NCI-H1417 treated with DMSO at 0.1 percent for 48 hours (cell line): ENCODE results near the gene ELMO1.
A peak's percentile ranks its signal among the peaks of the same experiment; 100 is the strongest.

Experiments
- DNase-seq: peaks from one replicate; lab custom pipeline; 2025; lab: John Stamatoyannopoulos, UW

Gene ELMO1

DNA sequence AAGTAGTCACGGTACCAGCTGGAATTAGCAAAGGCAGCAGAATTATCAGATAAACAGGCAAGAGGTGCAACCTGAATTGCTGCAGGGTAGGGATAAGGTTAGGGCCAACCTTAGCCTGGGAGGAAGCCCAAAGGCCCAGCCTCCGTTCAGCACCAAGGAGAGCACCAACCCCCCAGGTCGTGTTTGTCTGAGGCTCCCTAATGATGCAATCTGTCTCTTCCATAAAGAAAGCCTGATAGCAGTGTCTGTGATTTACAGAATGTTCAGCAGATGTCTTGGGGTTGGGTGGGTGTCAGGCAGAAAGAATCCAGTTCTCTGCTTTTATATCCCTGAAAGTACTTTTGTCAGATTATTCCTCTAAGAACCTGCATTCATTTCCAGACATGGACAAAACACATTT is 396.0 kb downstream of the ELMO1 start:
- no peak for DNase-seq

DNA sequence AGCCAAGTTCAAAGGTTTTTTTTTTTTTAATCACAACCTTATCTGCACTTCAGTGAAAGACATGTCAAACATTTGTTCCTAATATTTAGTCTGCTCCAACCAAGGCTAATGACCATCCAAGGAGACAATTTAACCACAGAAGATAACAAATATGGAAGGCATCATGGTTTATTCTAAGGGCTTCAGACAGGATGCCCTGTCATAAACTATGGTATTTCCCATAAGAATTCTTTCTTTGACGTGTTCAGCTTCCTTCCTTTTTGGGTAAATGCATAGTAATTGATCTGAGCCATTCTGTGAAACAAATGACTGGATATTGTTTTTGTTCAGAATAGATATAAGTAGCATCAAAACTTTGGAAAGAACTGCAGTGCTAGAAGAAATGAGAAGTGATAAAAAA is 397.9 kb downstream of the ELMO1 start:
- no peak for DNase-seq

DNA sequence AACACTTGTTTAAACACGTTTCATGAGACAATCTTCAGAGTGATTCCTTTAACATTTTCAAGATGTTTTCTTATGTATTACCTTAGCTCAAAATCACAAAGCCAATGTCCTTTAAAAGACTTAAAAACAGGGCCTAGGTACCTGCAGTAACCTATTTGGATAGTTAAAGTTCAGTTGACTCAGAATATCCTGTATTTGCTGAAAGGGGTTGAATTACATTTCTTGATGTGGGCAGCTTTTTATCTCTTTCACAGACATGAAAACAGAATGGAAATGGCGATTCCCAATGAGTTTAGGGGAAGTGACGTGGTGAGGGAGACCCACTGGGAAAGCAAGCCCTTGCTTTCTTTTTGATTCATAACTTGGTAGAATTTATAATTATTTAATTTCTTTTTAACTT is 400.0 kb downstream of the ELMO1 start:
- no peak for DNase-seq

DNA sequence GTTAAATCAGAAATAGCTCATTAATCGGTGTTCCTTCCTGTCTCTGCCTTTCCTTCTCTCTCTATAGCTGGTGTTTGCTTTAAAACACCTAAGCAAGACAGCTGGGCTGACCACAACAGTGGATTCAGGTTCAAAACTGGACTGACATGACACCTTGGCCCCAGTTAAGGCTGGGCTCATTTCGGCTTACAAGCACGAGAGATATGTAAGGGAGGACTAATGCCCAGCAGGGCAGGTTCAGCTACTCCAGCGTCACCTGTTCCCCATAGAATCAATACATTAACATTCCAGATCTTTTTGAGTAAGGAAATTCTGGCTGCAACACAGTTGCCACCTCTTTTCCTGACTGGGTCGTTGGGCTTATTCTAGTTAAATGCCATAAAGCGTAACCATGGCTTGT is 401.4 kb downstream of the ELMO1 start:
- no peak for DNase-seq

DNA sequence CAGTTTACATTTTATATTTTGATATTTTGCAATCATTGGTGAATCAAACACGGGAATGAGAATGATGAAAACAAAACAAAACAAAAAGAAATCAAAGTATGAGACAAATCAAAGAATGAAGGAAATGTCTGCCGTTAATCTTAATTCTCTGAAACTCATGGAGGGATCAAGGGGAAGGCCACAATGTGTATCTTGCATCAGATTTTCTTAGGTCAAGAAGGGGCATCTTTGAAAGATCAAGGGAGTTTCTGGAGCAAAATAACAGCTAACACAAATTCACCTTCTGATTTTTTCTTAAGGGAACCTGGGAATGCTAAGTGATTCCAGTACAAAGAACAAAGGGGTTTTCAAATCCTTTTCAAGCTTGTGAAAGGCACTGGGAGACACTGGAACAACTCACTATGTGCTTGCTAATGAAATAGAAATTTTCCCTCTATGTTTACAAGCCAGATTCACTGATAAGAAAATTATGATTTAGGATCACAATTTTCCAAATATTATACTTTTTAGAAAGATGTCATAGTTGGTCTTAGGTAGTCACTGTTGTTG is 402.1 kb downstream of the ELMO1 start:
- no peak for DNase-seq

DNA sequence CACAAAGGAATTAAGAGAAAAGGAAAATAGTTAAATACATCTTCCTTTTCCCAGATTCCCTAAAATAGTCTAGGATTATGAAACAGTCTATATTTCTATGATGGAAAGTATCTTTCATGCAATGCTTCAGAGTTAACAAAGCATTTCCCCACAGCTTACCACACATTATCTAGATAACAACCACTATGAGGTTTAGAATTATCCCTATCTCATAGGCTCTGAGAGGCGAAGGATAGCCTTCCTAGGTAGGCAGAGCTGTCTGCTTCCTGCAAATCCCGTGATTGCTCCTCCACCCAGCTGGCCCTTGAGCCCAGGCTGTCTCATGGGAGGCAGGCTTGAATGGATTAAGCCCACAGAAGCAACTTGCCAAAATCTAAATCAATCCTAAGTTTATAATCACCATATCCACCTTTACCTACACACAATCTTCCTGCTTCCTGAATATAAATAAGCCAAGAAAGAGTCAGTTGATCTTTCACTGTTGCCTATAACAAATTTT is 402.9 kb downstream of the ELMO1 start:
- no peak for DNase-seq

GRCh38 chr7:37041461-37041860 is 407.2 kb downstream of the ELMO1 start:
- DNase-seq: no peak

- DNase-seq: peak; percentile 64
Measured at GRCh38 chr7:37040330-37040729, 408.3 kb downstream of the ELMO1 start.

GRCh38 chr7:37039131-37039749 is 409.4 kb downstream of the ELMO1 start:
- no peak for DNase-seq

- DNase-seq: no peak
Measured at GRCh38 chr7:37038706-37039105, 410.0 kb downstream of the ELMO1 start.

DNA sequence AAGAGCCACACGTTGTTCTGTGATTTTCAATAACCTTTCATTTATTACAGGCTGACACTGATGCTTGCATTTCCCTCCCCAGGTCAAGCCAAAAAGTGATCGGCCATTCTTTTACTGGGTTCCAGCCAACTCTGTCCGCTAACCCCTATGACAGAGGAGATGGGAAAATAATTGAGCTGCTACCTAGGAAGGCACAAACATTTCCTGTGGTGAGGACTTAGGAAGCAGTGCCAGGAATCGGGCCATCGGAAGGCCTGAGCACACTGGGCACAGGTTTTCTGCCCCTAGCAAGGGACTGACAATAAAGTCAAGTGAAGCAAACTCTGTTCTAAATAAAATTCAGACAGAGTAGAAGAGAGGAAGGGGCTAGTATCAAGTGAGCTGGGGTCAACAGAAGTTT is 411.4 kb downstream of the ELMO1 start:
- no peak for DNase-seq

DNA sequence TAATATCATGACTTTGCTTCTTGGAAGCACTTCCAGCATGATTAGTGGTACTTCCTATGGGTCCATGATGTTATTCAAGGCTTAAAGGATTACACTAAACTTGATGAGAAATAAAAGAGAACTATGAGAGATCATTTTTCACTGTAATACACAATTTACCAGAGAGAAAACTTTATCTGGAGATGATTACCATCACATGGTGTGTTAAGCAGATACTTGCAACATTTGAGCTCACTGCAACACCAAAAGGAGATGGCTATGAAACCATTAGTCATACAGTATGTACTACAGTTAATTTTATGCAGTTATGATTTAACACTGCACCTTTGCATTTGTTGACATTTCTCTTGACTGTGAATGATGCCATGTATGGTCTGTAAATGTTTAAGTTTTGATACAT is 413.0 kb downstream of the ELMO1 start:
- DNase-seq: no peak

GRCh38 chr7:37033141-37033540 is 415.5 kb downstream of the ELMO1 start:
- no peak for DNase-seq

- DNase-seq: no peak
Measured at GRCh38 chr7:37032258-37032601, 416.4 kb downstream of the ELMO1 start.

DNA sequence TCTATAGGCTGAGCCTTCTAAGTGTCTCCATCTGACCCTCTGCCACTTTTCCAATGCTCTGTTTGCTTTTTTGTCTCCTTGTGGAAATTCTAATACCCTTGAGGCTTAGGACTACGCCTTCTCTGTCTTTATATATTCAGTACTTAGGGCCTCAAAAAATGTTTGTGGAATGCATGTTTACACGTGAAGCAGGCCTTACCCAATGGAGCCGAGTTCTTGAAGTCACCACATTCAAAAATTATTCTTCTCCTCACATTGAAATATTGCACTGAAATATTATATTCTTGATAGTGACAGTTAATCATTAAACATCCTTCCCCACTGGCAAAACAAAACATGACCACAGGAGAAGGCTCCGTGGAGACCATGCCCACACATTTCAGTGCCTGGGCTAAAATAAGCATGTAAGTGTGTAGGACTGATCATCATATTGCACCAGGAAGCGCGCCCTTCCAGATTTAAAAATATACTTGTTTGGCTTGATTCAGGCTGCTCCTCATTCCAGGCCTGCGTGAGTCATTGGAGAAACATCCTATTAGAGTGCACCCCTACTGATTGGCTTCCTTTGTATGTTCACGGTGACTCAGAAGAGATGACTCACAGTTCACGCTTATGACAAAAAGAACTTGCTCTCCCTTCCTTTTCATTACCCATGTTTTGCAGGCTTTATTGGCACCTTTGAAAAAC is 416.9 kb downstream of the ELMO1 start:
- peak; percentile 64 for DNase-seq

- DNase-seq: no peak
Measured at GRCh38 chr7:37028909-37029440, 419.7 kb downstream of the ELMO1 start.

- no peak for DNase-seq
Measured at GRCh38 chr7:37027557-37028341, 420.9 kb downstream of the ELMO1 start.

DNA sequence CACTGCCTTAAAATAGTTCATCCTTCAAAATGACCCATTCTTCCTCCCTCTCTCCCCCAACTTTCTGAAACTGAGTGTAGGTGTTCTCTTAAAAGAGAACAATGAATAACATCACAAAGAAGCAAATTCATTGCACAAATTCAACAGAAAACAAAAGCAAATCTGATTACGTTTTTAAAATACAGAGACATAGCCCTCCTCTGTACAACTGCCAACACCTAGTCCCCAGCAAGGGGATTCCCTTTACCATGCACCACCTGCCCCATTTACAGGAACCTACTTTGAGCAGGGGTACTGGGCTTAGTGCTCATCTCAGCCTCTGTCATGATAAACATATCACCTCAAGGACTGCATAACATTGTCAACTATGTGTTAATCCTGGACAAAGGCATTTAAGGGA is 421.6 kb downstream of the ELMO1 start:
- DNase-seq: no peak

DNA sequence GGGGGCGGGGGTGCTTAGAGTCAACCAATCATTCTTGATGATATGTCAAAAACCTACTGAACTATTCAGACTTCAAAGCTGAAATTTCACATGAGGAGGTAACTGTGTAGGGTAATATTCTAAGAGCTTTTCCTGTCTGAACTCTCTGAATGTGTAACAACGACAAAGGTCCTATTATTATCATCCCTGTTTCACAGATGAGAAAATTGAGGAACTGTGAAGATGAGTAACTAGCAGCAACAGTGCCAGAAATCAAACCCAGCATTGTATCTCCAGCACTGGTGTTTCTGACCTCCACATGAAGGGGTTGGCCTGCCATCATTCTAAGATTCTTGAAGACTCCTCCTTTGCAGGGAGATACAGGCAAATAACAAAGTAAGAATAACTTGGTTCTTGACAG is 429.7 kb downstream of the ELMO1 start:
- DNase-seq: no peak

DNA sequence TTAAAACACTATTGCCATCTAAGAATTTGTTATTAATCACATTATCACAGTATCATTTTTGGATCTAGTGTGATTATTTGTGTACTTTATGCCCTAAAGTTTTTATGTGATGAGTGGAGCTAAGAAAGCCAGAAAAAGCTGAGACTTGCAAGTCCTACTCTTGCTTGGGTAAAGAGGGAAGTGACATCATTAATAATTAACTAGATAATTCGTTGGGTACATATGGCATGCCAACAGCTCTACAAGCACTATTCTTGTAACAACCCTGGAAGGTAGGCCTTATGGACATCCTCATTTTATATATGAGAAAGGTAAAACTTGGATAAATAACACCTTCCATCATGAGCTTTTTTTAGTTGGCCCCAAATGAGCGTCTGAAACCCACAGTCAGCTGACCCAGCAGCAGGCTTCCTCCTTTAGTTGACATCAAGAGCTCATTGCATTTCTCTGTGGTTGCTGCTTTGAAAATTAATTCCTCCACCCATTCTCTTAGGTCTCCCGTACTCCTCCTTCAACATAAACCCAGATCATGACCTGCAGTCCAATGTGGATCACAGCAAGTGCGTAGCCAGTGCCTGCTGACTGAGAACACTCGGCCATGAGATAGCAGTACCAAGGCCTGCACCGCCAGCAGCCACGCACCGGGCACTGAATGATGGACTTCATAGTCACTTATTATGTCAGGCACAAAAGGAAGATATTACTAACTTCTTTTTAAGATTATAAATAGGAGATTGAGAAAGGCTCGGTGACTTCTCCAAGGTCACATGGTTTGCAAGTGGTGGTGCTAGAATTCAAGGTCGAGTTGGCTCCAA is 432.4 kb downstream of the ELMO1 start:
- DNase-seq: no peak

GRCh38 chr7:37015353-37016034 is 433.2 kb downstream of the ELMO1 start:
- DNase-seq: no peak
